ENCODE data around the gene PPM1F.

Gene PPM1F

DNA sequence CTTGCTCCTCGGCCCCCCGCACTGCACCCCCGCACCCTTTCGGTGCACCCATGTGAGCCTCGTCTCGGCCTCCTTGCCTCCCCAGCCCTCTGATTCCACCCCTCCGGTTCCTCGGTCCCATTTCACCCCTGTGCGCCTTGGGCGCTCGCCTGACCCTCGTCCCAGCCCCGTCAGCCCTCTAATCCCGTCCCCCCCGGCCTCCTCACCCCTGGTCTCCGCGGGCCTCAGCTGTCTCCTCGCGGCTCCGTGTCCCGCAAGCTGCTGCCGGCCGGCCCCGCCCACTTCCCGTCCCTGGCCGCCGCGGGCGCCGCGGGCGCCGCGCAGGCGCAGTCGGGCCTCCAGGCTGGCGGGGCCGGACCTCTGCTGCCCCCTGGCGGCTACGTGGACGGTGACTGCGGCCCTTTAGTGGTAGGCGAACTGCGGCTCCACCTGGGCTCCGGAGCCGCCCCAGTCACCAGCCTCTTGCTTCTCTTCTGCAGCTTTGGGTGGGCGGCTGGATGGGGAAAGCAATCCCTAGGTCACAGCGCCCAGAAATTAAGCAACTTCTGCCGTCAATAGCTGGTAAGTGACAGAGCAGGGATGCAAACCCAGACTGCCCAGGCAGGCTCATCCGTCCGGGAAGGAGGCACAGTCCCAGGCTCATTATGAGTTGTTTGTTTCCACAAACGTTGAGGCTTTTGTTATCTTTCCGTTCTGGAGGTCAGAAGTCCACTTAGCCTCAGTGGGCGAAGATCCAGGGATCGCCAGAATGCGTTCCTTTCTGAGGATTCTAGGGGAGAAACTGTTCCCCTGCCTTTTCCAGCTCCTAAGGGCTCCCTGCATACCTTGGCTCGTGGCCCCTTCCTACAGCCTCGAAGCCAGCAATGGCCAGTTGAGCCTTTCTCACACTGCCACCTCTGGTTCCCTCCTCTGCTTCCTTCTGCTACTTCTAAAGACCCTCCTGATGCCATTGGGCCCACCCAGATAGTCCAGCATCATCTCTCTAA lies at the start of gene PPM1F:
Gene PPM1F, minus strand, starts transcription at position 263 of the 986 bp plus-strand sequence. CDS start 6,800 bp downstream, outside the sequence.
- Mint-ChIP-seq H3K36me3 (ENCODE audit: low read depth) (peaks cover 36% of the 10 kb centered on the region), H3K27ac (peak within 1 kb of the TSS; percentile 100), H3K4me1 (ENCODE audit: low read depth) (peaks cover 46% of the 10 kb centered on the region), H3K4me3 (peak within 1 kb of the TSS; percentile 95), H3K9me3 (no peaks in the 10 kb centered on the region), H3K27me3 (no peaks in the 10 kb centered on the region)
- intact Hi-C loops (cut with micrococcal nuclease), result loop anchor here (1.0 kb wide), 2 partner anchors 15 to 240 kb away; no protein-coding TSS in a partner anchor

DNA sequence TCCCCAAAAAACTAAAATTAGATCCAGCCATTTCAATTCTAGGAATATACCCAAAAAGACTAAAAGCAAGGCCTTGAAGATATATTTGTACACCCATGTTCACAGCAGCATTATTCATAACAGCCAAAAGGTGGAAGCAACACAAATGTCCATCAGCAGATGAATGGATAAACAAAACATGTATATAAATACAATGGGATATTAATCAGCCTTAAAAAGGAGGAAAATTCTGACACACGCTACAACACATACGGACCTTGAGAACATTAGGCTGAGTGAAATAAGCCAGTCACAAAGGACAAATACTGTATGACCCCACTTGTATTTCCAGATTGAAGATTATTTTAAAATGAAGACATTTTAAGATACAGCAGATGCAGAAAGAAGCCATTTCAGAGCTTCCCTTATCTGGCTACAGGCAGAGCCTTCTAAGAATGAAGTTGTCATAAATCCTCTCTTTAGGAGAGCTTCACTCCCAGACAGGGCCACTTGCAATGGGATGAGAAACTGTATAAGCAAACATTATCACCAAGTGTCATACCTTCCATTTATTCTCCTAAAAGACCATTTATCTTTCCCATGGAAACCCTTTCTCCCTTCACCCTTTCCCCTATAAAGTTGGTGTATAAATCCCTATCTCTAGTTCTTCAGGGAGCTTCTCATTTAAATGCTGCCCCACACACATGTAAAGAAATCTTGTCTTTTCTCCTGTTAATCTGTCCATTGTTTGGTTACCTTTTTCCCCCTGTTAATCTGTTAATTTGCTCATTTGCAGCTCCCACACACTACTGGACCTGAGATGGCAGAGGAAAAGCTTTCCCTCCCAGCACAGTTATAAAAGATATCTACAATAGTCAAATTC lies 49.2 kb upstream of the PPM1F start:
- Mint-ChIP-seq H3K4me1 (ENCODE audit: low read depth) (no peaks in the 10 kb centered on the region), H3K9me3 (no peaks in the 10 kb centered on the region), H3K27me3 (peaks cover 7% of the 10 kb centered on the region), H3K27ac (no peak overlapping the region), H3K4me3 (no peak overlapping the region), H3K36me3 (ENCODE audit: low read depth) (no peaks in the 10 kb centered on the region)
- intact Hi-C loops (cut with micrococcal nuclease), result no loop called here

GRCh38 chr22:21998595-21999247 lies 46.1 kb upstream of the PPM1F start:
- peaks cover 7% of the 10 kb centered on the region for H3K27me3 Mint-ChIP-seq
- H3K4me3 Mint-ChIP-seq, result no peak overlapping the region
- H3K9me3 Mint-ChIP-seq, result no peaks in the 10 kb centered on the region
- no peaks in the 10 kb centered on the region for H3K4me1 Mint-ChIP-seq (ENCODE audit: low read depth)
- intact Hi-C loops (cut with micrococcal nuclease), result no loop called here
- H3K27ac Mint-ChIP-seq, result no peak overlapping the region
- no peaks in the 10 kb centered on the region for H3K36me3 Mint-ChIP-seq (ENCODE audit: low read depth)

- Mint-ChIP-seq H3K4me3 (no peak overlapping the region), H3K27ac (no peak overlapping the region), H3K36me3 (ENCODE audit: low read depth) (no peaks in the 10 kb centered on the region), H3K9me3 (no peaks in the 10 kb centered on the region), H3K27me3 (peaks cover 3% of the 10 kb centered on the region), H3K4me1 (ENCODE audit: low read depth) (no peaks in the 10 kb centered on the region)
- intact Hi-C loops (cut with micrococcal nuclease), result no loop called here
These were observed 43.6 kb upstream of the PPM1F start for GRCh38 chr22:21996175-21996720.

- peaks cover 1% of the 10 kb centered on the region for H3K27me3 Mint-ChIP-seq
- intact Hi-C loops (cut with micrococcal nuclease), result no loop called here
- no peak overlapping the region for H3K4me3 Mint-ChIP-seq
- H3K36me3 Mint-ChIP-seq (ENCODE audit: low read depth), result no peaks in the 10 kb centered on the region
- H3K4me1 Mint-ChIP-seq (ENCODE audit: low read depth), result no peaks in the 10 kb centered on the region
- H3K27ac Mint-ChIP-seq, result no peak overlapping the region
- no peaks in the 10 kb centered on the region for H3K9me3 Mint-ChIP-seq
These were observed 43.0 kb upstream of the PPM1F start for GRCh38 chr22:21995660-21996059.

GRCh38 chr22:21994881-21995444 lies 42.3 kb upstream of the PPM1F start:
- intact Hi-C loops (cut with micrococcal nuclease), result no loop called here
- Mint-ChIP-seq H3K9me3 (no peaks in the 10 kb centered on the region), H3K36me3 (ENCODE audit: low read depth) (no peaks in the 10 kb centered on the region)

GRCh38 chr22:21992593-21993237 lies 40.1 kb upstream of the PPM1F start:
- no peaks in the 10 kb centered on the region for H3K4me1 Mint-ChIP-seq (ENCODE audit: low read depth)
- H3K9me3 Mint-ChIP-seq, result no peaks in the 10 kb centered on the region
- intact Hi-C loops (cut with micrococcal nuclease), result no loop called here
- H3K36me3 Mint-ChIP-seq (ENCODE audit: low read depth), result no peaks in the 10 kb centered on the region
- H3K27me3 Mint-ChIP-seq, result peaks cover 3% of the 10 kb centered on the region
- H3K4me3 Mint-ChIP-seq, result no peak overlapping the region
- no peak overlapping the region for H3K27ac Mint-ChIP-seq

More at GRCh38 chr22:21994881-21995444, 42.3 kb upstream of the PPM1F start:
- Mint-ChIP-seq H3K4me1 (ENCODE audit: low read depth) (no peaks in the 10 kb centered on the region), H3K27ac (no peak overlapping the region), H3K4me3 (no peak overlapping the region), H3K27me3 (peaks cover 1% of the 10 kb centered on the region)

DNA sequence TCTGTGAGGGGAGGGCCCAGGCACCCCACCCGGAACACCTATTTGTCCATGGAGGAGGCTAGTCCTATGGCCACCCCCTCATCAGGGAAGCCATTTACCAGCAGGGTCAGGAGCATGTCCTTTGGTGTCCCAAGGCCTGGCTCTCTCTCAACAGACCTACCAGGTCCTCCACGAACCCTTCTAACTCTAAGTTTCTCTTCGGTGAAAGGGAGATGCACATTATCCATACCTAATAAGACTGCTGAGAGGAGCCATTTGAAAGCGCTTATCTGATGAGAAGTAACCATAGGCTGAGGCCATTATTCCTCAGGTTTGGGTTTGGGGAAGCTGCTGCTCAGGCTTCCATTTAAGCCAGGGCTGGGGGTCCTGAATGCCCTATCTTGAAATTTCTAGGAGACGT lies 39.1 kb upstream of the PPM1F start:
- Mint-ChIP-seq H3K27ac (no peak overlapping the region), H3K4me3 (no peak overlapping the region), H3K27me3 (peaks cover 1% of the 10 kb centered on the region), H3K36me3 (ENCODE audit: low read depth) (no peaks in the 10 kb centered on the region), H3K4me1 (ENCODE audit: low read depth) (no peaks in the 10 kb centered on the region), H3K9me3 (no peaks in the 10 kb centered on the region)
- intact Hi-C loops (cut with micrococcal nuclease), result no loop called here

DNA sequence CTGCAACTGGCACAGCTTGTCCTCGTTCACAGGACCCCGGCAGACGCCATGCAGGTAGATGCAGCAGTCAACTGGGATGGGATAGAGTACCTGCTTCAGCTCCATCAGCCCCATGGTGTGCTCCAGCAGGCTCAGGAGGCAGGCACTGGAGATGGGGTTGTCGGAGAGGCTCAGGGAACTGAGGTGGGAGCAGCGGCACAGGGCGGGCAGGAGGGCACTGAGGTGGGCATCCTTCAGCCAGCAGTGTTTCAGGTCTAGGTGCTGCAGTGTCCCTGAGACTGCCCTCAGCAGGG lies 38.6 kb upstream of the PPM1F start:
- H3K4me1 Mint-ChIP-seq (ENCODE audit: low read depth), result no peaks in the 10 kb centered on the region
- no peaks in the 10 kb centered on the region for H3K36me3 Mint-ChIP-seq (ENCODE audit: low read depth)
- intact Hi-C loops (cut with micrococcal nuclease), result no loop called here
- no peak overlapping the region for H3K4me3 Mint-ChIP-seq
- no peak overlapping the region for H3K27ac Mint-ChIP-seq
- peaks cover 1% of the 10 kb centered on the region for H3K27me3 Mint-ChIP-seq
- no peaks in the 10 kb centered on the region for H3K9me3 Mint-ChIP-seq

DNA sequence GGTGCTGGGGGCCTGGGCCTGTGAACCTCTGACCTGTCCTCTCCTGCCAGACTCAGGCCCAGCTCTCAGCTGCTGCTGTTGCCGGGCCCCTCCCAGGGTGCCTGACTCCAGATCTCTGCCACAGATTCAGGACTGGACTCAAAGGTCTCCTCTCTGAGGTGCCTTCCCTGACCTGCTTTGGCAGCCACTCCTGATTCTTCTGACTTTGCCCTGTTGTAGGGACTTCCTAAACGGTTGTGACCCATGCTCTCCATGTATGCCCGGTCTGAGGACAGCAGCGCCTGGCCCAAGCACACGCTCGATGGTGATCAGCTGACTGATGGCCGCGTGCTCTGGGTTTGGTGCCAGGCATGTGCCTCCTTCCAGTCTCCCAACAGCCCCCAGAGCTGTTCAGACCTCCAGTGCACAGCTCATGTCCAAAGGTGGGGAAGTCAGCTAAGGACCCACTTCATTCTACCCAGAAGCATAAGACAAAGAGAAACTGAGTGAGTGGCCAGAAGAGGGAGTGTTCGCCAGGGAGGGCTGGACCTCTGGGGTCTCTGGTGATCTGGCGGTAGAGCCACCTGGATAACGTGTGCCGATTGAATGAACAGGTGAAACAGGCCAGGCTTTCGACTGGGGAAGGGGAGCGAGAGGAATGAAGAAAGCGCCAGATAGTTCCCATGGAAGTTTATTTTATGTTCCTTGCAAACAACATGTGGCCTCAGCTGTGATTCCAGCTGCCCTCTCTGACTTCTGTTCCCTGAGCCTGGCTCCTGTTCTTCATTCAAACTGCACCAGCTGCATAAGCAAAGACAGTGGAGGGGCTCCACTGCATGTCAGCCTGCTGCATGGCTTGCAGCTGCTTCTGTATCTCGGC lies 38.0 kb upstream of the PPM1F start:
- Mint-ChIP-seq H3K36me3 (ENCODE audit: low read depth) (no peaks in the 10 kb centered on the region), H3K27me3 (peaks cover 1% of the 10 kb centered on the region), H3K4me3 (no peak overlapping the region), H3K4me1 (ENCODE audit: low read depth) (no peaks in the 10 kb centered on the region), H3K27ac (no peak overlapping the region), H3K9me3 (no peaks in the 10 kb centered on the region)
- intact Hi-C loops (cut with micrococcal nuclease), result no loop called here

GRCh38 chr22:21989049-21989448 lies 36.4 kb upstream of the PPM1F start:
- intact Hi-C loops (cut with micrococcal nuclease), result no loop called here
- Mint-ChIP-seq H3K36me3 (ENCODE audit: low read depth) (no peaks in the 10 kb centered on the region), H3K27ac (no peak overlapping the region), H3K4me3 (no peak overlapping the region), H3K27me3 (peaks cover 1% of the 10 kb centered on the region), H3K9me3 (no peaks in the 10 kb centered on the region), H3K4me1 (ENCODE audit: low read depth) (no peaks in the 10 kb centered on the region)

DNA sequence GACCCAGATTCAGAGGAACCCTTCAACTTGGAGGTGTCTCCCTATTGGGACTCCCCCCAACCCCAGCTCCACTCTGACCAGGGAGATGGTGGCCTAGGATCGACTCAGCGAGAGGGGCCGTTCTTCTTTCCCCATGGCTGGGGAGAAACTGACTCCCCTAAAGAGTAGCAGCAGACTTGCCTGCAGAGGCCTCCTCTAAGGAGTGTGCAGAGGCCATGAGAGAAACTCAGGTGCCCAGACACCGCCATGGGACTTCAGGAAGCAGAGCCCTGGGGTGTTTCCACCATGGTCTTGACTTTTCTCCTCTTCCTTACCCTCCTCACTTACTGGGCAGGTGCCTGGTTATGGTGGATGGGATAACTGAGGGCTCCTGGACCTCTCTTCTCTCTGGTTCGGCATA lies 32.6 kb upstream of the PPM1F start:
- H3K9me3 Mint-ChIP-seq, result no peaks in the 10 kb centered on the region
- H3K36me3 Mint-ChIP-seq (ENCODE audit: low read depth), result peaks cover 7% of the 10 kb centered on the region
- H3K27ac Mint-ChIP-seq, result peak overlapping the region; percentile 27
- no peak overlapping the region for H3K4me3 Mint-ChIP-seq
- intact Hi-C loops (cut with micrococcal nuclease), result no loop called here
- H3K4me1 Mint-ChIP-seq (ENCODE audit: low read depth), result peaks cover 19% of the 10 kb centered on the region
- H3K27me3 Mint-ChIP-seq, result peaks cover 1% of the 10 kb centered on the region
